Neutrophil (primary cell): ENCODE data around the gene MCC.

Experiments used
- H3K27ac ChIP-seq: fragments of 200-600 bp; sonication (generic); 2 replicates; pipeline ENCODE4 v1.5.1; 2016; ENCODE audit warnings: mild to moderate bottlenecking, moderate library complexity
- H3K27me3 ChIP-seq: fragments of 200-600 bp; sonication (generic); 2 replicates; pipeline ENCODE4 v1.6.0; 2016; ENCODE audit warnings: mild to moderate bottlenecking
- H3K36me3 ChIP-seq: fragments of 200-600 bp; sonication (generic); 2 replicates; pipeline ENCODE4 v1.5.1; 2017
- H3K4me1 ChIP-seq, 2 experiments: fragments of 200-600 bp in 1 of 2; sonication (generic) in 1 of 2; 1 replicate in 1 of 2; 2 replicates in 1 of 2; pipeline versions ENCODE4 v1.5.1 to v1.6.1; 2013 to 2016; ENCODE audit warnings: low read depth in 1 of 2, low read length in 1 of 2, mild to moderate bottlenecking in 1 of 2, moderate library complexity in 1 of 2; ENCODE audit not compliant: control insufficient read depth in 1 of 2, insufficient read depth in 1 of 2
- H3K4me3 ChIP-seq, 2 experiments: fragments of 200-600 bp in 1 of 2; sonication (generic) in 1 of 2; 1 replicate in 1 of 2; 2 replicates in 1 of 2; pipeline ENCODE4 v1.5.1; 2013 to 2016; ENCODE audit warnings: low read depth in 1 of 2, low read length in 1 of 2, mild to moderate bottlenecking in 1 of 2, moderate library complexity in 1 of 2
- H3K9me3 ChIP-seq: fragments of 200-600 bp; sonication (generic); 2 replicates; pipeline ENCODE4 v1.5.1; 2016
- TF ChIP-seq, protein P1 (sequence below): fragments of 200-600 bp; sonication (generic); IDR thresholded peaks from 2 replicates; pipeline ENCODE4 v1.5.1; 2016; ENCODE audit warnings: antibody characterized with exemption

The MCC gene

DNA sequence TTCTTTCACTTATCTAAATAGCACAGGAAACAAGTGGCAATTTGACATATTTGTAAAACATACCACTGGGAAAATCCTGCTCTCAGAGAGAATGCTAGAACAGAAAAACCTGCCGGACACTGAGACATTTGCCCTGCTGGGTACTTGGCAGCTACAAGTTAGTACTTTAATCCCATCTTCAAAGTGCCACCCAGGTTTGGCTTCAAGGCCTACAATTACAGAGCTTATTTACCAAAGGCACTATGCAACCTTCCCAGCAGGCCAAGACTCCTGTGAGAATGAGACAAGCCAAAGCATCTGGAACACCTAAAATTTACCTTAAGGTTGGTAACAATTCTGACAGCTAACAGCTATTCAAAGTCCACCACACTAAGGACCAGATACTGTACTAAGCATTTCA, 131.8 kb downstream of the MCC start:
- H3K9me3 ChIP-seq, result no peaks in the 10 kb centered on the region
- no peaks in the 10 kb centered on the region for H3K4me1 ChIP-seq
- TF ChIP-seq, protein P1, sequence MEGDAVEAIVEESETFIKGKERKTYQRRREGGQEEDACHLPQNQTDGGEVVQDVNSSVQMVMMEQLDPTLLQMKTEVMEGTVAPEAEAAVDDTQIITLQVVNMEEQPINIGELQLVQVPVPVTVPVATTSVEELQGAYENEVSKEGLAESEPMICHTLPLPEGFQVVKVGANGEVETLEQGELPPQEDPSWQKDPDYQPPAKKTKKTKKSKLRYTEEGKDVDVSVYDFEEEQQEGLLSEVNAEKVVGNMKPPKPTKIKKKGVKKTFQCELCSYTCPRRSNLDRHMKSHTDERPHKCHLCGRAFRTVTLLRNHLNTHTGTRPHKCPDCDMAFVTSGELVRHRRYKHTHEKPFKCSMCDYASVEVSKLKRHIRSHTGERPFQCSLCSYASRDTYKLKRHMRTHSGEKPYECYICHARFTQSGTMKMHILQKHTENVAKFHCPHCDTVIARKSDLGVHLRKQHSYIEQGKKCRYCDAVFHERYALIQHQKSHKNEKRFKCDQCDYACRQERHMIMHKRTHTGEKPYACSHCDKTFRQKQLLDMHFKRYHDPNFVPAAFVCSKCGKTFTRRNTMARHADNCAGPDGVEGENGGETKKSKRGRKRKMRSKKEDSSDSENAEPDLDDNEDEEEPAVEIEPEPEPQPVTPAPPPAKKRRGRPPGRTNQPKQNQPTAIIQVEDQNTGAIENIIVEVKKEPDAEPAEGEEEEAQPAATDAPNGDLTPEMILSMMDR, result no peak
- H3K4me3 ChIP-seq, result no peak overlapping the region
- H3K27me3 ChIP-seq, result peaks cover 30% of the 10 kb centered on the region
- H3K27ac ChIP-seq, result no peak overlapping the region
- no peaks in the 10 kb centered on the region for H3K36me3 ChIP-seq

DNA sequence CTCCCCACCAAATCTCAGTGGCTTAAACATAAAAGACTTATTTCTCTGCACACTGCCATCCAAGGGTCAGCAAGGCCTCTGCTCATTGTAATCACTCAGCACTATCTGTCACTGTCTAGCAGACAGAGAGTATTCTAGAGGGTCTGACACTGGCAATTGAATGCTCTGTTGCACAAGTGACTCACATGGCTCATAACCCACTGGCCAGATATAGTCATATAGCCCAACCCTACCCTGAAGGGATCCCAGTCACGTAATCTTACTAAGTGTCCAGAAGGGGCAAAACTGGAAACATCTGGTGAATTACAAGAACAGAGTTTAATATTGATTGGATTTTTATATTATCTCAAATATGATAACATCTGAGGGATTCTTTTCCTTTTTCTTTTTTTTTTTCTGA, 134.2 kb downstream of the MCC start:
- Histone ChIP-seq H3K9me3 (no peaks in the 10 kb centered on the region), H3K27ac (no peak overlapping the region), H3K36me3 (no peaks in the 10 kb centered on the region), H3K4me1 (no peaks in the 10 kb centered on the region), H3K4me3 (no peak overlapping the region), H3K27me3 (peaks cover 41% of the 10 kb centered on the region)
- TF ChIP-seq, protein P1, result no peak

DNA sequence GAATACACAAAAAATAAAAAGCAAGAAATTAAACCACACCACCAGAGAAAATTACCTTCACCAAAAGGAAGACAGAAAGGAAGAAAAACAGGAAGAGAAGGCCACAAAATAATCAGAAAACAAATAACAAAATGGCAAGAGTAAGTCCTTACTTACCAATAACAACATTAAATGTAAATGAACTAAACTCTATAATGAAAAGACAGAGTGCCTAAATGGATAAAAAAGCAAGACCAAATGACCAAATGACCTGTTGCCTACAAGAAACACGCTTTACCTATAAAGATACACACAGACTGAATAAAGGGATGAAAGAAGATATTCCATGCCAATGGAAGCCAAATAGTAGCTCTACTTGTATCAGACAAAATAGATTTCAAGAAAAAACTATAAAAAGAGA, 140.7 kb downstream of the MCC start:
- Histone ChIP-seq H3K27me3 (peaks cover 34% of the 10 kb centered on the region), H3K36me3 (no peaks in the 10 kb centered on the region), H3K27ac (no peak overlapping the region), H3K4me1 (no peaks in the 10 kb centered on the region), H3K9me3 (no peaks in the 10 kb centered on the region), H3K4me3 (no peak overlapping the region)
- TF ChIP-seq, protein P1, result no peak

DNA sequence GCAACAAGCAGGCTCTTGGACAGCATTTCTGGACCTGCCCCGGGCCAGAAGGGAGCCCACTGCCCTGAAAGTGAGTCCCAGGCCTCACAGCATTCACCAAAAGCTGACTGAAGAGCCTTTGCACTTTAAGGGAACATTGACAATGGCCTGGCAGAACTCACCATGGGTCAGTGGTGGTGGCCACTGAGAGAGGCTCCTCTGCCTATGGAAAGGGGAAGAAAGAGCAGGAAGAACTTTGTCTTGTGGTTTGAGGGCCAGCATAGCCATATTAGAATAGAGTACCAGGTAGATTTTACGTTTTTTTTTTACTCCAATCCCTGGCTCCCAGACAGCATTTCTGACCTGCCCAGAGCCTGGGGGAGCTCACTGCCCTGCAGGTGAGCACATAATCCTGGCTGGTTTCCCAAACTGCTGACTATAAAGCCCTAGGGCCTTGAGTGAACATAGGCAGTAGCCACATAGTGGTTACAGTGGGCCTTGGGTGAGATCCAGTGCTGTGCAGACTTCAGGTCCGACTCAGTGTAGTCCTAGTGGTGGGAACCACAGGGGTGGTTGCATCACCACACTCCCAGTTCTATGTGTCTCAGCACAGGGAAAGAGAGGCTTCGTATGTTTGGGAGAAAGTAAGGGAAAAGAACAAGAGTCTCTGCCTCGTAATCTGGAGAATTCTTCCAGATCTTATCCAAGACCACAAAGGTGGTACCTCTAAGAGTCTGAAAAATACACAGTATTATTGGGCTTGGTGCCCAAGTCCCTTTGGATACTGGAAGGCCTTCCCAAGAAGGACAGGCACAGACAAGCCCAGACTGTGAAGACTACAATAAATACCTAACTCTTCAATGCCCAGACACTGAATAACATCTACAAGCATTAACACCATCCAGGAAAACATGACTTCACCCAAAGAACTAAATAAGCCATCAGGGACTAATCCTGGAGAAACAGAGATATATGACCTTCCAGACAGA, 143.0 kb downstream of the MCC start:
- no peaks in the 10 kb centered on the region for H3K9me3 ChIP-seq
- H3K27ac ChIP-seq, result no peak overlapping the region
- H3K36me3 ChIP-seq, result no peaks in the 10 kb centered on the region
- H3K27me3 ChIP-seq, result peaks cover 27% of the 10 kb centered on the region
- H3K4me1 ChIP-seq, result no peaks in the 10 kb centered on the region
- TF ChIP-seq, protein P1, result no peak
- no peak overlapping the region for H3K4me3 ChIP-seq

DNA sequence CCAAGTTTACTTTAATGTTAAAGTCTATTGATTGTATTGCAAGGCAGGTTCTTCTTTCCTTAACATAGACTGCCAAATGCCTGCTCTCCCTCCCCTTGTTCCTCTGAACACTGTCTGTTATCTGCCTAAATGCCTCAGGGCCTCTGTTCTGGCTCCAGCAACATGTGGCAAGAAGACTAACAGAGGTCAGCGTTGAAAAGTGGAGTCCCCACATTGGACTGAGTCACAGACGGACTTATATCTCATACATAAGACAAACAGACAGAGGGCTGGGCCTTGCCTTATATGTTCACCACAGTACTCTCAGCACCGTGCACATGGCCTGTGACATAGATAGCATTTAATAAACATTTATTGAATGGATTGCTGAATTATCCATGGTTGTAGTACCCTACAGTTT, 144.9 kb downstream of the MCC start:
- no peaks in the 10 kb centered on the region for H3K9me3 ChIP-seq
- no peaks in the 10 kb centered on the region for H3K36me3 ChIP-seq
- TF ChIP-seq, protein P1, result no peak
- no peak overlapping the region for H3K27ac ChIP-seq
- H3K4me1 ChIP-seq, result no peaks in the 10 kb centered on the region
- H3K4me3 ChIP-seq, result no peak overlapping the region
- peaks cover 24% of the 10 kb centered on the region for H3K27me3 ChIP-seq
